NCI-H2029 treated with DMSO at 0.1 percent for 48 hours (cell line): ENCODE results near the gene CAMKMT.

Experiments
- DNase-seq: peaks from one replicate; lab custom pipeline; 2025; lab: John Stamatoyannopoulos, UW

The CAMKMT gene

DNA sequence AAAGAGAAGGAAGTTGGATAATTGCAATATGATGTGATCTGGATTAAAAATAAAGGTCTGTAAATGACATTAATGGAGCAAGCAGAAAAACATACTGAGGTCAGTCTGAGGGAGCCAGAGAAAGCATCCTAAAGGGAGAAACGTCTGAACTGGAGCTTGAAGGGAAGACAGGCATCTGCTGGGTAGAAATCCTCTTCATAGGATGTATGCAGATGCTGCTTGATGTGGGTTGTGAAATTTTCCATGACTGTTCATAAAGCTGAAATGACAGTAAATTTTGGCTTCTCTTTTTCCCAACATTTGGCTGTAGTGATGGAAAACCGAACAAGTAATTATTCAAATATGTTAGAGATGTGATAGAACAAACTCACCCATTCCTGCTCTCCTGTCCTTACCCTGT lies 287.6 kb downstream of the CAMKMT start:
- no peak for DNase-seq

- DNase-seq = no peak
Observed at GRCh38 chr2:44650796-44651195, 289.0 kb downstream of the CAMKMT start.

DNA sequence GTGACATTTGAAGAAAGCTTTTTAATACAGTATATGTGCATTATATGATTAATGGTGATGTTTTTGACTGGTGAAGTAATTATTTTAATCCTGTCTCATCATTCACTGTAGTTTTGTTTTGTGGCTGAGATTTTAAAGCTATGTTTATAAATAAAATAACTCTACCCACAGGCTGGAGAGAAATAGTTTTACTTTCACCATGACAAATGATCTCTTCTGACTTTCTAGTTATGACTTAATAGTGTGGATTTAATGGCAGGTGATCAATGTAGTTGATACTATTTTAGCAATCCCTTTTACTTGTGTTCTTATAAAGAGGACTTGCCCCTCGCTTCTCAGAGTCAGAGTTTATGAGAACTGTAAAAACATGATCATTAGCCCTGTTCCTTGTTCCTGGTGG lies 290.2 kb downstream of the CAMKMT start:
- DNase-seq = no peak

DNA sequence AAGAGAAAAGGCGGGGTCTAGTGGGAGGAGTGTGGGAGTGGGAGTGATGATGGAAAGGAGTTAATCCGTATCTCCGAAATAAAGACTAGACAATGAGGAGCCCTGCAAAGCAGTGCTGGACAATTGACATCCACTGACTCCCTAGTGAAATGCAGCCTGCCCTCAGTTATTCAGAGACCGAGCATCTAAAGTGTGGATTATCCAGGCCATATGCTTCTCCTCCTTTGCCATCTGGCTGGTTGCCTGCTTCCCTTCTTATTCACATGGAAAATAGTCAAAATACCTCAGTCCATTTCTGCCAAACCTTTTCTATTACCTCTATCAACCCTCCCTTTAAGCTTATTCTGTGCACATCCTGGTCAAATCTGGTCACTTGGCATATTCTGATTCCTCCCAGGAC lies 291.0 kb downstream of the CAMKMT start:
- DNase-seq = no peak

- no peak for DNase-seq
Observed at GRCh38 chr2:44655401-44655864, 293.7 kb downstream of the CAMKMT start.

- no peak for DNase-seq
Observed at GRCh38 chr2:44656460-44656859, 294.7 kb downstream of the CAMKMT start.

GRCh38 chr2:44663471-44664073 lies 301.8 kb downstream of the CAMKMT start:
- DNase-seq = no peak

DNA sequence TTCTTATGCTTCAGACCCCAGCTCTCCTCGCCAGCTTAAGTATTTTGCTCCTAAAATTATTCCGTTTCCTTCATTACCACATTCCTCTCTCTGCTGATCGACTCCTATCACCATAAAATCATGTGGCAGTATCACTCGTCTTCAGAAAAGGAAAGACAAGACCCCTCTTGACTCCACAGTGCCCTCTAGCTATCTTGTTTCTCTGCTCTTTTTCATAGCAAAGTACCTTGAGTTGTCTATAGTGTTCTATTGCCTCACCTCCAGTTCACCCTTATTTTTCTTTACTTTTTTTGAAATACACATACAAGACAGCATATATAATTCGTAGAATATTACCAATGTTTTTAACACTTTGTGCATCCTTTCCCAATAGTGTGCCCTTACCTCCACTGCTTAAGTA lies 306.6 kb downstream of the CAMKMT start:
- no peak for DNase-seq

DNA sequence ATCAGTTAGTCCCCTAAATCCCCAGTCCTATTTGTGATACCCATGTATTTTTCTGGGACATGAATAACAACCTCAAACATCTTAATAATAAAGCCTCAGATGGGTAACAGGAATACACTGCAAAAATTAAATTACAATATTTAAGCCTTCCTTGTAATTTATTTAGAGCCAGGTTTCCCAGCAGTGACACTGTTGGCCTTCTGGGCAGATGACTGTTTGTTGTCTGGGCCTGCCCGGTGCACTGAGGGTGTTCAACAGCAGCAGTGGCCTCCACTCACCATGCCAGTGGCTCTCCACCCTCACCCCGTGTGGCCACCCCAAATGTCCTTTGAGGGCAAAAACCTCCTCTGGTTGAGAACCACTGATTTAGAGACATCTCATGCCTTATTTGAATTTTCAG lies 309.5 kb downstream of the CAMKMT start:
- DNase-seq = no peak

GRCh38 chr2:44671916-44672315 lies 310.2 kb downstream of the CAMKMT start:
- no peak for DNase-seq

DNA sequence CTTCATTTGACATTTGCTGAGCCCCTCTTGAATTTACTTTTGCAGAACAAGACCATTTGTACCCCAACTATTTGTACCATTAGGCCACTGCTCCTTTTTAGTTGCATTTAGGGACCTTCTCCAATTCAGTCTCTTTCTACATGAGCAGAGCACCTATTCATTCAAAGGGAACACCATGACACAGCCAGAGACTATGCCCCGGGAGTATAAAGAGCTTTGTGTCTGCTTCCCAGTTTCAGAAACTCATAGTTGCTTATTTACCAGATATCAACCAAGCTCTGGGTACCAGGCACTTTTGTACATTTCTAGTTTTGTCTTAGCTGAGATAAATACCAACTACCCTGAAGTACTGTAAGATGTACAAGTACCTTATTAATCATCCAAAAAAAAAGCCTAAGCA lies 310.7 kb downstream of the CAMKMT start:
- no peak for DNase-seq

GRCh38 chr2:44674473-44675284 lies 312.9 kb downstream of the CAMKMT start:
- DNase-seq = no peak

DNA sequence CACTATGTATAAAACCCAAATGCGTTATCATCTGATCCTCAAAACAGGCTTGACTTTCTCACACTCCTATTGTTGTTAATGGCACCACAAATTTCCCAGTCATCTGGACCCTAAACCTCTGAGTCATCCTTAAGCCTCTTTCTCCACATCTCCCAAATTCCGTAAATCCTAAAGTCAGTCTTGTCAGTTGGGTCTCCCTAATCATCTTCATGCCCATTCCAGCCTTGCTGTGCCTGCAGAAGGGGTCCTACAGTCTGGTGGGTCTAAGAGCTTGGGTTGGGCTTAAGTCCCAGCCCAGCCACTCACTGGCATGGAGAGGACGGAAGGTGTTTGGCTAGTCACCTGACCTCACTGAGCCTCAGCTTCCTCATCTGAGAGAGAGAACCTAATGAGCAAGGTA lies 314.6 kb downstream of the CAMKMT start:
- no peak for DNase-seq

GRCh38 chr2:44679584-44679983 lies 317.8 kb downstream of the CAMKMT start:
- DNase-seq = no peak

DNA sequence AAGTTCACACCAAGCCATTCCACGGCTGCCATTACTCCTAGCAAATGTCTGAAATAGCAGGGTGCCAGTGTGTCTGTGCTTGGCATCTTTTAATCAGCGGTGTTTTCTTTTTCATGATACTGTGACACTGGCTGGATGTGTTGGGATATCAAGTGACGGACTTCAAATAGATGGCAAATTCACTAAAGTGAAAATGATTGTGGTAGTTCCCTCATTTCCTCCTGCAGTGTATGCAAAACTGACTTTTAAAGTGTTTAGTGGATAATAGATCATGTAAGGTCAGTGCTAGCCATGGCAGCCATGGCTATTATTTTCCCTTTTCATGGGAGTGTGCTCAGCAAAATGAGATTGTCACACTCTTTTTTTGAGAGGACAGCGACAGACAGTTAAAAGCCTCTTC lies 318.2 kb downstream of the CAMKMT start:
- no peak for DNase-seq

DNA sequence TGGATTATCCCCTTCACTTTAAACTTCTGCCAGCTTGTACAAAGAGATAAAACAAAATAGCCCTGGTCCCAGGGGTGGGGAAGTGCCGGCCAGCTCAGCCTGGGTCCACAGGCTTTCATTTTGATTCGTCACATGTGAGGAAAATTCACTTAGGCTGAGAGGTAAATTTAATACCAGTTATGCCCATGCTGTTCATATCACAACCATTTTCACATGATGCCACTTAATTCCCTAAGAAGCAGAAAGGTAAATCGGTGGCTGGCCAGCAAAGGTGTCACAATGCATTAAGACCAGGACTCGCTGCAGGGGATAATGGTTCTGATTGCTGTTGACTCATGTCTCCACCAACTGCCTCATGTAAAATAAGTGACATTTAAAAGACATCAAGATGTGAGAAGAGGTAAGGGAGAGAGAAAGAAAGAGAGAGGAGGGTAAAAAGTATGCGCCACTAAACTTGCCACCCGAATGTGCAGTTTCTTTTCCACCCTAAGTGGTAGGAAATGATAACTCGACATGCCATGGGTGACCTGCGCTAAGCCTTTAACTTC lies 318.8 kb downstream of the CAMKMT start:
- DNase-seq = no peak

DNA sequence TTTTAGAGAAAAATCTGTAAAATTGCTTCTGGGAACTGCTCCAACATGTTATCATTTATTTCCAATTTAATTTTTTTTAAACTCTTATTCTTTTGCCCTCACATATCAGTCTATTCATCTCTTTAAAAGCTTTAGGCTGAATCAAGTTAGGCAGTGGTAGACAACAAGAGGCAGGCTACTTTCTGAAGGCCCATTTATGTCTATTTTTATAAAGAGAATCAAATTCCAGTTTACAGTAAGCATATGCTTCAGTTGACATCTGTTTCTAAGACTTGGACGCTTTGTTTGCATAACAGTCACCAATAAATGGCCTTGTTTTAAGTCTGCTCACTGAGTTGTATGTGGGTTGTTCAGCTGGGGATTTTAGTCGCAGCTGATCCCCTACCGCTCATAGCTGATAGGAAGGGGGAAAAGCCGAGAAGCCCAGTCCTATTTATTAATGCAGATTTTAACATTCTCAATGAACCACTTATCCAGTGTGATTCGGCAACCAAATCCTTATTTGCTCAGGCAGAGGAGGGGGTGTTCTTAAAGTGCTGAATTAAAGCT lies 319.3 kb downstream of the CAMKMT start:
- no peak for DNase-seq

DNA sequence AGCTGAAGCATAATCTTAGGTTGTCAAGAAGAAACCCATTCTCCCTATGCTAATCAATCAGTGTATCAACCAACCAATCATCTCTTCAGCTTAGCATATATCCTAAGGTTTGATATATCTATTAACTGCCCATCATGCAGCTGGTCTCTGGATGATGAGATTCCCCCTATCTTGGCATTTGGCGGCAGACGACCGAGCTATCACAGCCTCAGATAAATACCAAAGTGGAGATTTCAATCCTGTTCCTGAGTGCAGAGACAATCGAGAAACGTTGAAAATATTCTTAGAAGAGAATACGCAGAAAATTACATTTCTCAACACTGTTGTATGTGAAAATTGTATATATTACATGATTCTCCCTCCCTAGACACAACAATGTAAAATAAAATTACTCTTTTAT lies 320.7 kb downstream of the CAMKMT start:
- no peak for DNase-seq

- DNase-seq = no peak
Observed at GRCh38 chr2:44684559-44684958, 322.8 kb downstream of the CAMKMT start.

- no peak for DNase-seq
Observed at GRCh38 chr2:44686561-44686960, 324.8 kb downstream of the CAMKMT start.

DNA sequence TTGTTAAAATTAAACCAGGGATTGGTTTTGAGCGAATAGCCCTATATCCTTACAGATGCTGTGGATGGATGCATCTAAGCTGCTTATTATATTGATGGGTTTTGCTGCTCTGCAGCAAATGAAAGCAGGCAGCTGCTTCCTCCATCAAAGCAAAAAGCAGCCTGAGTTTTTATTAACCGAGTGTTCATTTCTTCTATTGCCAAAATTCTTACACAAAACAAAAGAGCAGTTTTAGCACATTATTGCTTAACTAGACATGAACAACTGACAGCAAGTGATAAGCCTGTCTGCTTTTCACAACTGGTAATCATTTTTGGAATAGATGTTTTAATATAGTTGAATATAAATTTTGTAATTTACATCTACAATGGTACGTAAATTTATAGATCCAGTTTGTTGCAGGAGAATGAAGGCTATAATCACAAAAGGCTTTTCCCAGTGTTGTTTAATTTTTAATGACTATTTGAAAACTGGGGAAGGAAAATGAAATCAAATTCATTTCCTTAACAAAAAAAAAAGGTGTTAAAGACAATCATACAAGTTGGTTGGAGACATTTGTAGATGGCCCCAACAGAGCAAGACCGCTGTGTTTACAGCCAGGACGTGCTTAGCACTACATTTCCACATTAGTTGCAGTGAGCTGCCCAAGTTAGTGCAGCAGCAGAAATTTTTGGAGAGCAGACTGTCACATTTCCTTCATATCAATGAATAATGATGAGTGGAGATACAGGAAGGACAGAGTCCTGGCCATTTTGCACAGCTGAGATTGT lies 326.1 kb downstream of the CAMKMT start:
- no peak for DNase-seq

DNA sequence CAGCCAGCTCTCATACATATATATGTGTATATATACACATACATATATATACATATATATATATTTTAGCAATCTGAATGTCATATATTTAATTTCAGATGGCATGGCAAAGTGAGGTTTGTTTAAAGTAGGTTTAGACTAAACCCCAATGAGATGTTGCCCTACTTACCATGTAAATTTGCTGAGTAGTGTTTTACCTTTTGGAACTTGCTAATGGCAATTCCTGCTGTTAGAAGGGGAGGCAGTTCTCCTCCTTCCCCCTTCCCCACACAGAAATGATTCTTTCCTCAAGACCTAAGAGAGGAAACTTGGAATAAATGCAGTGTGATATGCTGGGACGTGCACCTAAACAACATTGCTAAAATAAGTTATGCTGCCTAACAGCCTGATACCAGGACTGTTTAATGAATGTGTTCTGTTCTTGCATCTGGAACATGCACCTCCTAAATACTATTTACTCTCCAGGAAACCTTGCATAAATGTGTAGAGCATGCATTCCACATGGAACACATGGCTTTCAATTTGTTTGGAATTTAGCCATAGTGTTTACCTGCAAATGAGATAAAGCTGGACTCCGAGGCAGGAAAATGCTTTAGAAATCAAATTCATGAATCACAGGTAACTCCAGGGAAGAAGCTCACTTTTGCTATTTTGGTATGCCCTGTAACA lies 326.8 kb downstream of the CAMKMT start:
- DNase-seq = no peak
